ENCODE measurements around the gene FBXO17. TPM values are rescaled to one million over a fixed set of nuclear protein-coding genes. Genes with fewer than 3 reads are reported as not detected.

Gene FBXO17
- total and polyA plus RNA-seq, 4 donors = 7.7 to 20.8 (median 15.6) TPM

DNA sequence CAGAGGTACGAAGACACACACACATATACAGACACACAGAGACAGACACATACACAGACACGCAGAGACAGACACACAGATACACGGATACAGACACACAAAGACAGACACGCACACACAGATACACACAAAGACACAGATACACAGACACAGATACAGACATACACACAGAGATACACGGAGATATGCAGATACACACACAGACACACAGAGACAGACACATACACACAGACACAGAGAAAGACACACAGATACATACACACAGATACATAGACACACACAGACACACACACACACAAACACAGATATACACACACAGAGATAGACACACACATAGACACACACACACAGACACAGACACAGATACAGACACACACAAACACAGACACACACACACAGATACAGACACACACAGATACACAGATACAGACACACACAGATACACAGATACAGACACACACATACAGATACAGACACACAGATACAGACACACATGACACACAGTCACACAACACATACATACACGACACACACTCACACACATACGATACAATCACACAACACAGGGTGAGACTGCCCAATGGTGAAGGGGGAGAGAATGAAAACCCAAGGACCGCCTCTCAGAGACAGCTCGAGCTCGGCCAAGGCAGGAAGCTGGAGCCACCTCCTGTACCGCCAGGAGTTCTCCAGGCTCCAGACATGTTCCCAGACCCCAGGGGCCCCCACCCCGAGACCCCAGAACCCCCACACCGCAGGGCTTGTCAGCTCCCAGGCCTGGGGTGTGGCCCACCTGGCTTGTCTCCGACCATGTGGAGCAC is 54.7 kb downstream of the FBXO17 start:
- Histone ChIP-seq H3K4me3 (ENCODE audit: low read depth, low read length) (no peak overlapping the region), H3K36me3 (ENCODE audit: control insufficient read depth, insufficient read depth, low read length) (peaks cover 72% of the 10 kb centered on the region), H3K27ac (ENCODE audit: low read depth, low read length) (no peak overlapping the region), H3K4me1 (ENCODE audit: control insufficient read depth, insufficient read depth, low read length) (peaks cover 5% of the 10 kb centered on the region), H3K27me3 (ENCODE audit: control insufficient read depth, insufficient read depth, low read length) (no peaks in the 10 kb centered on the region), H3K9me3 (ENCODE audit: control insufficient read depth, insufficient read depth, low read length) (no peaks in the 10 kb centered on the region)
- WGBS (ENCODE audit: insufficient coverage) = 78% methylated on average over 8 of the region's 14 CpGs
- no peak for DNase-seq (ENCODE audit: low read depth in 4 of 6, low spot score in 6 of 6)

DNA sequence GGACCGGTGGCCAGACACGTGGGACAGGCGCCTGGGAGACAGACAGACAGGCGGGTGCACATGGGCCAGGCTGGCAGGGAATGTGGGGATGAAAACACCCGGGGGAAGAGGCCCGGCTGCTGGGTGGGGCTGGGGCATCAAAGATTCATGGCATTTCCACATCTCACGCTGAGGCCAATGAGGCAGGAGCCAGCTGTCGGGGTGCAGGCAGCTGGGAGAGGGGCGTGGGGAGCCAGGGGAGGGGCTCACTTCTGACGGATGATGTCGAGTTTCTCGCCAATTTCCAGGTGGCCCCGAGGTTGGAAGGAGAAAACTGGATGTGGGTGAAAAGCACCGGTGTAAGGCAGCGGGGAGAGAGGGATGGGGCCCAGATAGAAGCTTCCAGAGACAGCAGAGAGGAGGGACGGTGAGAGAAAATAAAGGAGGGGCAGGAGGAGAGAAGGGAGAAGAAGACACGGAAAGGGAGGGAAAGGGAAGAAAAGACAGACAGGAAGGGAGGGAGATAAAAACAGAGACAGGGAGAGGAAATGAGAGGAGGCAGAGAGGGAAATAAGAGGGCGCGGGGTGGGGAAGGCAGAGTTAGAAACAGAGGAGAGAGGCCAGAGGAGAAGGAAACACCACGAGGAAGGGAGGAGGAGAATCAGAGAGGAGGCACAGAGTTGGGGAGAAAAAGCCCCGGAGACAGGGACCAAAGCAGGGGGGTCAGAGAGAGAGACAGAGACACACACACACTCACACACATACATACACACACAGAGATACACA is 55.5 kb downstream of the FBXO17 start:
- H3K27me3 ChIP-seq (ENCODE audit: control insufficient read depth, insufficient read depth, low read length) = no peaks in the 10 kb centered on the region
- 75% methylated on average over 19 of the region's 21 CpGs for WGBS (ENCODE audit: insufficient coverage)
- peaks cover 72% of the 10 kb centered on the region for H3K36me3 ChIP-seq (ENCODE audit: control insufficient read depth, insufficient read depth, low read length)
- H3K27ac ChIP-seq (ENCODE audit: low read depth, low read length) = no peak overlapping the region
- no peaks in the 10 kb centered on the region for H3K9me3 ChIP-seq (ENCODE audit: control insufficient read depth, insufficient read depth, low read length)
- no peak overlapping the region for H3K4me3 ChIP-seq (ENCODE audit: low read depth, low read length)
- peak in 1 of 6 donors; percentile 9 for DNase-seq (ENCODE audit: low read depth in 4 of 6, low spot score in 6 of 6)
- peaks cover 5% of the 10 kb centered on the region for H3K4me1 ChIP-seq (ENCODE audit: control insufficient read depth, insufficient read depth, low read length)

DNA sequence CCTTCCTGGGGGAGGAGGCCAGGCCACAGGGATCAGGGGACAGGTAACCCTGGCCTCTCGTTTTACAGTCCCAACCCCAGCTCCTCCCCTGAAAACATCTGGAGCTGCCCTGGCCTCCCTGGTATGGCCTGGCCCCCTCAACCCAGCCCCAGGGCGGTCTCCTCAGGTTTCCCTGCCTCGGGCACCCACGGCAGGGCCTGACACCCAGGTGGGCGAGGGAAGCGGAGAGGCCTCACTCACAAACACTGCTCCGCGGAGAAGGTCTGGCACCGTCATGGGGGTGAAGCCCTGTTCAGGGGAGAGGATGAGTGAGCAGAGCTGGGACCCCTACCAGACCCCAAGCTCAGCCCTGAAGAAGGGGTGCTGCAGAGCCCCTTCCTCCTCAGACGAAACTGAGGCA is 57.0 kb downstream of the FBXO17 start:
- Histone ChIP-seq H3K27me3 (ENCODE audit: control insufficient read depth, insufficient read depth, low read length) (no peaks in the 10 kb centered on the region), H3K27ac (ENCODE audit: low read depth, low read length) (no peak overlapping the region), H3K4me3 (ENCODE audit: low read depth, low read length) (no peak overlapping the region), H3K36me3 (ENCODE audit: control insufficient read depth, insufficient read depth, low read length) (peaks cover 61% of the 10 kb centered on the region), H3K9me3 (ENCODE audit: control insufficient read depth, insufficient read depth, low read length) (no peaks in the 10 kb centered on the region), H3K4me1 (ENCODE audit: control insufficient read depth, insufficient read depth, low read length) (peaks cover 5% of the 10 kb centered on the region)
- DNase-seq (ENCODE audit: low read depth in 4 of 6, low spot score in 6 of 6) = no peak
- WGBS (ENCODE audit: insufficient coverage) = 94% methylated on average over 10 of the region's 10 CpGs

DNA sequence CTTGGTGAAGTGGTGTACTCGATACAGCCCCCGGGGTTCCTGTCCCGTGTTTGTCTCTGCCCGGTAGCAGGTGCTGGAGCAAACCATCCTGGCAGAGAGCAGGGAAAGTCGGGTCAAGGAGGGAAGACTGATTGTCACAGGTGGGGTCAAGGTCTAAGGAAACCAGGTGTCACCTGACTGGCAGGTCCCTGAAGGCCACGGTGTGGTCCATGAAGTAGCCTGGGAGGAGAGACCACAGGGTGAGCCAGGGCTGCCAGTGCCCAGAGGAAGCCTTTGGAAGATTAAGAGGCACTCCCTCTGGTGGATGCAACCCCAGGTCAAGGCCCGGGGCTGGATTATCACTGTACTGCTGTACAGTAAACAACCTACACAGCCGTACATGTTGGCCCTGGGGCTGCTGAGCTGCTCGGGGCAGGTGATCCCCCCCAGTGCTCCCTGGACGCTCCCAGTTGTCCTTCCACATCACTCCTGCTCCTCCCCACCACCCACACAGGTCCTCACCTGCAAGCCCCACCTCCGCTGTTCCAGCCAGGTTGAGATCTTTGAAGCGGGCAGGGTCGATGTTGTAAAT is 57.5 kb downstream of the FBXO17 start:
- Histone ChIP-seq H3K4me3 (ENCODE audit: low read depth, low read length) (no peak overlapping the region), H3K36me3 (ENCODE audit: control insufficient read depth, insufficient read depth, low read length) (peaks cover 59% of the 10 kb centered on the region), H3K9me3 (ENCODE audit: control insufficient read depth, insufficient read depth, low read length) (no peaks in the 10 kb centered on the region), H3K27ac (ENCODE audit: low read depth, low read length) (no peak overlapping the region), H3K27me3 (ENCODE audit: control insufficient read depth, insufficient read depth, low read length) (no peaks in the 10 kb centered on the region), H3K4me1 (ENCODE audit: control insufficient read depth, insufficient read depth, low read length) (peaks cover 5% of the 10 kb centered on the region)
- no peak for DNase-seq (ENCODE audit: low read depth in 4 of 6, low spot score in 6 of 6)
- WGBS (ENCODE audit: insufficient coverage) = 90% methylated on average over 8 of the region's 13 CpGs

DNA sequence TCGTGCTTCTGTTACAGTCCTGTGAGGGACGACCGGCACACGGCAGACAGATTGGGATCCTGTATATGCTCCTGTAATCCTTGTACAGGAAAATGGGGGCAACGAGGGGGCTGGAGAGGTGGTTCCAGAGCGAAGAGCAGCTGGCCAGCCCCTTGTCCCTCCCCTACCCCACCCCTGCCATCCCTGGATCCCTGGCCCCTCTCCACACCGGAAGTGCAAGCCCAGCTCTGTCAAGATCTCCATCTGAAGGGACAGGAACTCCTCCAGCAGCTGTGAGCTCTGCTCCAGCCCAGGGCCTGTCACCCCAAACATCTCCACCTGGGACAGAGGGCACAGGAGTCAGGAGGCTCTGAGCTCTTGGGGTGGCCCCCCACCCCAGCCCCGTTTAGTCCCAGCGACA is 58.0 kb downstream of the FBXO17 start:
- H3K27ac ChIP-seq (ENCODE audit: low read depth, low read length) = no peak overlapping the region
- H3K4me3 ChIP-seq (ENCODE audit: low read depth, low read length) = no peak overlapping the region
- H3K27me3 ChIP-seq (ENCODE audit: control insufficient read depth, insufficient read depth, low read length) = no peaks in the 10 kb centered on the region
- H3K4me1 ChIP-seq (ENCODE audit: control insufficient read depth, insufficient read depth, low read length) = peaks cover 6% of the 10 kb centered on the region
- H3K9me3 ChIP-seq (ENCODE audit: control insufficient read depth, insufficient read depth, low read length) = no peaks in the 10 kb centered on the region
- no peak for DNase-seq (ENCODE audit: low read depth in 4 of 6, low spot score in 6 of 6)
- H3K36me3 ChIP-seq (ENCODE audit: control insufficient read depth, insufficient read depth, low read length) = peaks cover 59% of the 10 kb centered on the region
- WGBS (ENCODE audit: insufficient coverage) = 96% methylated on average over 6 of the region's 9 CpGs

DNA sequence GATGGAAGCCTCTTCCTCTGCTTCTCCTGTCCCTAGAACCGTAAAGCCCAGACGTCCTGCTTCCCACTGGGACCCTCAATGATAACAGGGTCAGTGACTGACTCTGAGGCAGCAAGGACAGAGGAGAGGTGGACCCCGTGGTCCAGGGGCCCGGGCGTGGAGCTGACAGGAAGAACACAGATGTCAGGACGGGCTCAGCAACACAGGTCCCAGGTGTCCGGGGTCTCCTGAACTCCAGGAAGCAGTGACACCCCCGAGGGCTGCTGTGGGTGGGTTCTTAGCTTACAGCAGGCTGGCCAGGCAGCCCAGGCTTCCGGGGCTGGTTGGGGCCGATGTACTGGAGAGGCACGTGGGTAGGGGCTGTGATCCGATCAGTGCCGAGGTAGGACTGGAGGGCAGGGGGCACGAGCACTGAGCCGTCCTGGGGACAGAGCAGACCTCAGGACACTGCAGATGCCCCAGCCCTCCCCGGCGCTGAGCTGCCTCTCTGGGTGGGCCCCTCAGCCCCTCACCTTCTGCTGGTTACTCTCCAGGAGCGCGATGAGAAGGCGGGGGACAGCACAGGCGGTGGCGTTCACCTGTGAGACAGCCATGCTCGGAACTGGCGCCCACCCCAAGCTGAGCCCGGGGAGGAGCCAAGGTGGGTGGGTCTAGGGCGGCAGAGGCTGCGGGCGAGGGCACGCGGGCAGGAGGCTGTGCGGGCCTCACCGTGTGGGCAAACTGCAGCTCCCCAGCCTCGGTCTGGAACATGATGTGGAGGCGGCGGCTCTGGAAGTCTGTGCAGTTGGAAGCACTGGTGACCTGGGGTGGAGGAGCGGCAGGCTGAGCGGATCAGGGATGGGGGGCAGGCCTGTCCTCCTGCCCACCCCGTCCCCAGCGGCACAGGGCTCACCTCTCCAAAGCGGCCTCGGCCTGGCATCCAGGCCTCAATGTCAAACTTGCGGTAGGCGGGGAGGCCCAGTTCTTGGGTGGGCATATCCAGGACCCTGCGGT is 59.9 kb downstream of the FBXO17 start:
- Histone ChIP-seq H3K27ac (ENCODE audit: low read depth, low read length) (no peak overlapping the region), H3K27me3 (ENCODE audit: control insufficient read depth, insufficient read depth, low read length) (peaks cover 2% of the 10 kb centered on the region), H3K36me3 (ENCODE audit: control insufficient read depth, insufficient read depth, low read length) (peaks cover 42% of the 10 kb centered on the region), H3K9me3 (ENCODE audit: control insufficient read depth, insufficient read depth, low read length) (no peaks in the 10 kb centered on the region), H3K4me1 (ENCODE audit: control insufficient read depth, insufficient read depth, low read length) (peaks cover 16% of the 10 kb centered on the region), H3K4me3 (ENCODE audit: low read depth, low read length) (no peak overlapping the region)
- WGBS (ENCODE audit: insufficient coverage) = 95% methylated on average over 43 of the region's 44 CpGs
- DNase-seq (ENCODE audit: low read depth in 4 of 6, low spot score in 6 of 6) = no peak

DNA sequence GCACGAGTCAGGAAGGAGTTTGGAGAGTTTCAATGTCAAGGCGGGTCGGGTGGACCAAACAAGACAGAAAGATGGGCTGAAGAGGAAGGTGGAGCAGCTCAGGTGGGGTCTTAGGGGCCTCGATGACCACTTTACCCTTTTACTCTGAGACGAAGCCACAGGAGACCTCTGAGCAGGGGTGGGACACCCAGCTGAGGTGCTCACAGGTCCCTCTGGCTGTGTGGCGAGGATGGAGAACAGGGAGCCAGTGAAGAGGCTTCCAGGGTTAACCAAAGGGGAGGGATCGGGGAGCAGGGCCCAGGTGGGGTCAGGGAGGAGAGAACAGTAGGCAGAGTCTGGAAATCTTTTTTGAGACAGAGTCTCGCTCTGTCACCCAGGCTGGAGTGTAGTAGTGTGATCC is 61.6 kb downstream of the FBXO17 start:
- Histone ChIP-seq H3K4me3 (ENCODE audit: low read depth, low read length) (no peak overlapping the region), H3K36me3 (ENCODE audit: control insufficient read depth, insufficient read depth, low read length) (peaks cover 35% of the 10 kb centered on the region), H3K4me1 (ENCODE audit: control insufficient read depth, insufficient read depth, low read length) (peaks cover 11% of the 10 kb centered on the region), H3K27ac (ENCODE audit: low read depth, low read length) (no peak overlapping the region), H3K27me3 (ENCODE audit: control insufficient read depth, insufficient read depth, low read length) (peaks cover 2% of the 10 kb centered on the region), H3K9me3 (ENCODE audit: control insufficient read depth, insufficient read depth, low read length) (no peaks in the 10 kb centered on the region)
- WGBS (ENCODE audit: insufficient coverage) = 93% methylated on average over 8 of the region's 8 CpGs
- DNase-seq (ENCODE audit: low read depth in 4 of 6, low spot score in 6 of 6) = no peak

DNA sequence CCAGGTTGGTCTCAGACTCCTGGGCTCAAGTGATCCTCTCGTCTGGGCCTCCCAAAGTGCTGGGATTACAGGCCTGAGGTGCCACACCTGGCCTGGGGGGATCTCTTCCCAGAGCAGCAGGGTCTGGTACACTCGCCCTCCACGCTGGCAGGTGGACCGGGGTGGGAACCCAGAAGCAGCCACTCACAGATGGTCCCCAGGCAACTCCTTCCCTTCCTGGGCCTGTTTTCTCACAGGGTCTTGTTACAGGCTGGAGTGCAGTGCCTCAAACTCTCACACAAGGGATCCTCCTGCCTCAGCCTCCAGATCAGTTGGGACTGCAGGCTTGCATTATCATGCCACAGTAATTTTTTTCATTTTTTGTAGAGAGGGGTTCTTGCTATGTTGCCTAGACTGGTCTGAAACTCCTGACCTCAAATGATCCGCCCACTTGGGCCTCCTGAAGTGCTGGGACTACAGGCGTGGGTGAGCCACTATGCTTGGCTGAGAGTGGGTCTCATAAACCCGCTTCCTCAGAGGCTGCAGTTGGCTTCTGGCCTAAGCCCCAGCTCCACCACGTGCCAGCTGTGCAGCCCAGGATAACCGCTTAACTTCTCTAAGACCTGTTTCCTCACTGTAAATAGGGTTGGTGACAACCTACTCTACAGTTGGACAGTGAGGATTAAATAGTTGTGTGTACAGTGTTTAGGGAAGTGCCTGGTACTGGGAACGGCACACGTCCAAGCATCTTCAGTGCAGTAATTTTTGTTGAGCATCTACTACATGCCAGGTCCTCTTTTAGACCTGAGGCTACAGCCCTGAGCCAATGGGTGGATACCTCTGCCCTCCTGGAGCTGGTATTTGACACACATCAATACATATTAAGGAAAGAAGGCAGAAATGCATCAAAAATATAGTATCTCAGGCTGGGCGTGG is 62.7 kb downstream of the FBXO17 start:
- Histone ChIP-seq H3K4me1 (ENCODE audit: control insufficient read depth, insufficient read depth, low read length) (peaks cover 11% of the 10 kb centered on the region), H3K4me3 (ENCODE audit: low read depth, low read length) (no peak overlapping the region), H3K36me3 (ENCODE audit: control insufficient read depth, insufficient read depth, low read length) (peaks cover 32% of the 10 kb centered on the region), H3K9me3 (ENCODE audit: control insufficient read depth, insufficient read depth, low read length) (no peaks in the 10 kb centered on the region), H3K27me3 (ENCODE audit: control insufficient read depth, insufficient read depth, low read length) (peaks cover 2% of the 10 kb centered on the region), H3K27ac (ENCODE audit: low read depth, low read length) (no peak overlapping the region)
- 82% methylated on average over 9 of the region's 12 CpGs for WGBS (ENCODE audit: insufficient coverage)
- no peak for DNase-seq (ENCODE audit: low read depth in 4 of 6, low spot score in 6 of 6)
